Natural killer cell (primary cell): Measurements from ENCODE around the gene KMT5B. TPM values are rescaled to one million over a fixed set of nuclear protein-coding genes. Genes with fewer than 3 reads are reported as not detected.

ENCODE experiments used
- ATAC-seq, 3 donors: fragments of 150-1000 bp in 2 of 3; fragments of 200-7000 bp in 1 of 3; cut with Tn5 transposase; 1 replicate in 1 of 3; 2 replicates in 2 of 3; pipeline ENCODE4 v1.10.0; 2021; ENCODE audit warnings: mild to moderate bottlenecking in 2 of 3, moderate library complexity in 2 of 3
- DNase-seq, 2 donors: peaks; one replicate each; pipeline versions ENCODE4 v3.0.0 to v3.0.0-alpha.2; 2013 to 2021; ENCODE audit warnings: mixed read lengths in 1 of 2
- H3K27ac ChIP-seq: one replicate; pipeline ENCODE4 v1.5.1; 2013; ENCODE audit warnings: mild to moderate bottlenecking, low read length
- H3K27me3 ChIP-seq: one replicate; pipeline ENCODE4 v1.6.1; 2013; ENCODE audit warnings: low read length; ENCODE audit not compliant: control insufficient read depth, insufficient read depth
- H3K36me3 ChIP-seq: one replicate; pipeline ENCODE4 v1.6.1; 2013; ENCODE audit warnings: low read length; ENCODE audit not compliant: control insufficient read depth, insufficient read depth
- H3K4me1 ChIP-seq: one replicate; pipeline ENCODE4 v1.6.1; 2013; ENCODE audit warnings: low read length; ENCODE audit not compliant: control insufficient read depth, insufficient read depth
- H3K4me3 ChIP-seq: one replicate; pipeline ENCODE4 v1.5.1; 2013; ENCODE audit warnings: low read length
- H3K9me3 ChIP-seq: one replicate; pipeline ENCODE4 v1.6.1; 2013; ENCODE audit warnings: low read length; ENCODE audit not compliant: control insufficient read depth, insufficient read depth
- H3K27ac Mint-ChIP-seq, 2 donors: one replicate each; pipeline ENCODE4 v1.8.0; 2022; ENCODE audit warnings: mild to moderate bottlenecking in 2 of 2, mixed read lengths in 2 of 2, moderate library complexity in 1 of 2
- H3K27me3 Mint-ChIP-seq, 2 donors: one replicate each; pipeline ENCODE4 v1.8.0; 2022; ENCODE audit warnings: low read depth in 2 of 2, mixed read lengths in 2 of 2
- H3K36me3 Mint-ChIP-seq: one replicate; pipeline ENCODE4 v1.8.0; 2022; ENCODE audit warnings: mixed read lengths
- H3K4me1 Mint-ChIP-seq, 2 donors: one replicate each; pipeline ENCODE4 v1.8.0; 2022; ENCODE audit warnings: mixed read lengths in 2 of 2
- H3K4me3 Mint-ChIP-seq: one replicate; pipeline ENCODE4 v1.8.0; 2022; ENCODE audit warnings: mild to moderate bottlenecking, moderate library complexity, mixed read lengths
- H3K9me3 Mint-ChIP-seq, 2 donors: one replicate each; pipeline ENCODE4 v1.8.0; 2022; ENCODE audit warnings: mixed read lengths in 2 of 2
- WGBS: methylation state at CpG from one replicate; pipeline ENCODE4 v1.1.7; 2013; ENCODE audit warnings: missing lambda C conversion rate; ENCODE audit not compliant: insufficient coverage; 5-methylcytosine and 5-hydroxymethylcytosine counted together
- intact Hi-C: fragments of 100-400 bp; cut with micrococcal nuclease; formaldehyde crosslinking; loops from one replicate; pipeline ENCODE4 v1.14.2; 2022
- total RNA-seq, 4 donors: library from RNA; stranded (reverse); fragments of 120-200 nt in 1 of 4; gene quantifications; one replicate each; pipeline versions ENCODE4 v1.2.3 to v1.2.4, GENCODE V29; 2013 to 2022
- TF ChIP-seq, protein P1 (sequence below): fragments of 200-600 bp; IDR thresholded peaks from one replicate; pipeline ENCODE4 v1.8.0; 2022; ENCODE audit warnings: antibody characterized with exemption

KMT5B gene
- total RNA-seq, 3 donors from 2014 or later (not counting 1 experiment from before 2014, with no cell fraction given), result 45.0 to 60.1 (median 55.6) TPM

- WGBS, result 80% methylated on average over 6 of the region's 6 CpGs
- Mint-ChIP-seq H3K27me3 (peaks cover 6 to 10% of the 10 kb centered on the region in 2 donors), H3K4me3 (peak overlapping the region; percentile 85), H3K36me3 (no peaks in the 10 kb centered on the region), H3K9me3 (no peaks in the 10 kb centered on the region), H3K27ac (peak overlapping the region; percentile 87 to 92), H3K4me1 (peaks cover 30 to 31% of the 10 kb centered on the region in 2 donors)
- DNase-seq (no peak), ATAC-seq (no peak)
- H3K9me3 ChIP-seq, result no peaks in the 10 kb centered on the region
- intact Hi-C loops, result no loop called here
- no peaks in the 10 kb centered on the region for H3K27me3 ChIP-seq
- H3K27ac ChIP-seq, result no peak overlapping the region
- TF ChIP-seq, protein P1, sequence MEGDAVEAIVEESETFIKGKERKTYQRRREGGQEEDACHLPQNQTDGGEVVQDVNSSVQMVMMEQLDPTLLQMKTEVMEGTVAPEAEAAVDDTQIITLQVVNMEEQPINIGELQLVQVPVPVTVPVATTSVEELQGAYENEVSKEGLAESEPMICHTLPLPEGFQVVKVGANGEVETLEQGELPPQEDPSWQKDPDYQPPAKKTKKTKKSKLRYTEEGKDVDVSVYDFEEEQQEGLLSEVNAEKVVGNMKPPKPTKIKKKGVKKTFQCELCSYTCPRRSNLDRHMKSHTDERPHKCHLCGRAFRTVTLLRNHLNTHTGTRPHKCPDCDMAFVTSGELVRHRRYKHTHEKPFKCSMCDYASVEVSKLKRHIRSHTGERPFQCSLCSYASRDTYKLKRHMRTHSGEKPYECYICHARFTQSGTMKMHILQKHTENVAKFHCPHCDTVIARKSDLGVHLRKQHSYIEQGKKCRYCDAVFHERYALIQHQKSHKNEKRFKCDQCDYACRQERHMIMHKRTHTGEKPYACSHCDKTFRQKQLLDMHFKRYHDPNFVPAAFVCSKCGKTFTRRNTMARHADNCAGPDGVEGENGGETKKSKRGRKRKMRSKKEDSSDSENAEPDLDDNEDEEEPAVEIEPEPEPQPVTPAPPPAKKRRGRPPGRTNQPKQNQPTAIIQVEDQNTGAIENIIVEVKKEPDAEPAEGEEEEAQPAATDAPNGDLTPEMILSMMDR, result no peak
- H3K36me3 ChIP-seq, result no peaks in the 10 kb centered on the region
- H3K4me1 ChIP-seq, result peaks cover 21% of the 10 kb centered on the region
- H3K4me3 ChIP-seq, result no peak overlapping the region
These were observed 2.6 kb upstream of the KMT5B start for GRCh38 chr11:68215524-68216170.

DNA sequence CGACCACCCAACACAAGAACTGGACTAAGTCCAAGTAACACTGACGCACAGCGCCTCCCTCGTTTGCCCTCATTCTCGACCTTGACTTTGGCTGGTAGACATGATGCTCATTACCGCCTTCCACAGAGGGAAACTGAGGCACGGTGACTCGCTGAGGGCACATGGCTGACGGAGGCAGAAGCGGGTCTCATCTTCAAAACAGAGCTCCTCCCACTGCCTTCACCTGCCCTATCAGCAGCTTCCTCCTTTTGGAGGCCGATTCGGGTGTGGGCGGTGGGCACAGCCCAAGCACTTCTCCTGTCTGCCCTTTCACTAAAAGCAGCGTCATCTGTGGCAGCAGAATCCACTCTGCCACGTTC, 2.0 kb upstream of the KMT5B start:
- Histone ChIP-seq H3K27ac (no peak overlapping the region), H3K4me1 (peaks cover 23% of the 10 kb centered on the region), H3K4me3 (no peak overlapping the region), H3K27me3 (no peaks in the 10 kb centered on the region), H3K36me3 (no peaks in the 10 kb centered on the region), H3K9me3 (no peaks in the 10 kb centered on the region)
- H3K4me3 Mint-ChIP-seq, result peak overlapping the region; percentile 85
- no peaks in the 10 kb centered on the region for H3K9me3 Mint-ChIP-seq
- TF ChIP-seq, protein P1, result no peak
- no peaks in the 10 kb centered on the region for H3K36me3 Mint-ChIP-seq
- peak in 1 of 2 donors; percentile 28 for DNase-seq
- intact Hi-C loops, result no loop called here
- H3K4me1 Mint-ChIP-seq, result peaks cover 36 to 37% of the 10 kb centered on the region in 2 donors
- 51% methylated on average over 15 of the region's 15 CpGs for WGBS
- peak overlapping the region; percentile 87 to 92 for H3K27ac Mint-ChIP-seq
- no peak for ATAC-seq
- H3K27me3 Mint-ChIP-seq, result peaks cover 6 to 10% of the 10 kb centered on the region in 2 donors

- Mint-ChIP-seq H3K27ac (peak overlapping the region; percentile 87 to 92), H3K36me3 (no peaks in the 10 kb centered on the region)
- peak overlapping the region; percentile 79 for H3K27ac ChIP-seq
These were observed 1.3 kb upstream of the KMT5B start for GRCh38 chr11:68214173-68215086.

More at GRCh38 chr11:68214173-68215086, 1.3 kb upstream of the KMT5B start:
- H3K4me1 ChIP-seq, result peaks cover 25% of the 10 kb centered on the region
- H3K4me3 ChIP-seq, result peak overlapping the region; percentile 89
- intact Hi-C loops, result no loop called here
- no peak for DNase-seq
- peaks cover 40% of the 10 kb centered on the region in 2 donors for H3K4me1 Mint-ChIP-seq
- WGBS, result 17% methylated on average over 58 of the region's 58 CpGs
- peak overlapping the region; percentile 85 for H3K4me3 Mint-ChIP-seq
- no peaks in the 10 kb centered on the region for H3K27me3 ChIP-seq
- H3K27me3 Mint-ChIP-seq, result peaks cover 1 to 7% of the 10 kb centered on the region in 2 donors
- peak in 2 of 3 donors; percentile 1 to 8 for ATAC-seq
- TF ChIP-seq, protein P1, result no peak
- no peaks in the 10 kb centered on the region for H3K9me3 ChIP-seq
- H3K36me3 ChIP-seq, result no peaks in the 10 kb centered on the region
- no peaks in the 10 kb centered on the region for H3K9me3 Mint-ChIP-seq
